GM21576 (cell line): ENCODE data around the gene DCTD.

ENCODE experiments used
- ATAC-seq: cut with Tn5 transposase; IDR thresholded peaks from one replicate; pipeline ENCODE4 v1.9.1; 2021; ENCODE audit warnings: mild to moderate bottlenecking, moderate library complexity; ENCODE audit not compliant: unreplicated experiment

The DCTD gene

DNA sequence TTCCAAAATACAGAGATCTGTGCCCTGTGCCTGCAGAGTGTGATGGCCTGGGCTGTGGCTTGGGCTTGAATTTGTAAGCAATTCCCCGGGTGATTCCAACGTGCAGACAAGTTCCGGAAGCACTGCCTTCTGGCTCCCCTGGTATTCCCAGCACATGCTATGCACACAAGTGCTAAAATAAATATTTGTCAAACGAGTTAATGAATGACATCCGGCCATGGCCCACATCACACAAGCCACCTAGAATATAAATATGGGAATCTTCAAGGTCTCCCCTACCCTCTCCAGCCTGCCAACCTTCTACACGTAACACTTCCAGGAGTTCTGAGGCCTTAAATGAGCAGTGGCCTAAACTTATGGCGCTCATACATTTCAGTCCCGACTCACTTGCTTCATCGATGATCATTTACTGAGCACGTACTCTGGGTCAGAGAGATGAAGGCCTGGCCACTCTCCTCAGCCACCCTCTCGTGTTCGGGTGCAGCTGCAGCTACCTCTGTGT lies 21.3 kb downstream of the DCTD start:
- no peak for ATAC-seq

DNA sequence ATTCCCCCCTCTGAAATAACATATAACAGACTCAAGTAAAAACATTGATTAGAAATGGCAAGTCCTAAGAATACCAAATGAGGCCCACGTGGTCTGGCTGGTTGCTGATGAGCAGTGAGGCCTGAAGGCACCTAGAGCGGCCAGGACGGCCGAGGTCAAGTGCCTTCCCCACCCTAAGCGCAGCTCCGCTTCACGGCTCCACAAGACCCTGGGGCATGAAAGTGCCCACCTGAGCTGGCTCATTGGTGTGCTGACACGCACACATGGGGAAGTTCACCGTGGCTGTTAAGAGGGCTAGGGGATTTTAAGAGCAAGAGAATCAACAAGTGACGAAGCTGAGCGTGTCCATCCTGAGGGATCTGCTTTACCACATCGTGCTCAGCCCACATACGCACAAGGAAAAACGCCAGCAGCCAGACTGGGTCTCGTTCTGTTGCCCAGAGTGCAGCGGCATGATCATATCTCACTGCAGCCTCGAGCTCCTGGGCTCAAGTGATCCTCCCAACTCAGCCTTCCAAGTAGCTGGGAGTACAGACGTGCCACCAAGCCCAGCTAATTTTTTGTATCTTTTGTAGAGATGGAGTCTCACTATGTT lies 22.4 kb downstream of the DCTD start:
- no peak for ATAC-seq

DNA sequence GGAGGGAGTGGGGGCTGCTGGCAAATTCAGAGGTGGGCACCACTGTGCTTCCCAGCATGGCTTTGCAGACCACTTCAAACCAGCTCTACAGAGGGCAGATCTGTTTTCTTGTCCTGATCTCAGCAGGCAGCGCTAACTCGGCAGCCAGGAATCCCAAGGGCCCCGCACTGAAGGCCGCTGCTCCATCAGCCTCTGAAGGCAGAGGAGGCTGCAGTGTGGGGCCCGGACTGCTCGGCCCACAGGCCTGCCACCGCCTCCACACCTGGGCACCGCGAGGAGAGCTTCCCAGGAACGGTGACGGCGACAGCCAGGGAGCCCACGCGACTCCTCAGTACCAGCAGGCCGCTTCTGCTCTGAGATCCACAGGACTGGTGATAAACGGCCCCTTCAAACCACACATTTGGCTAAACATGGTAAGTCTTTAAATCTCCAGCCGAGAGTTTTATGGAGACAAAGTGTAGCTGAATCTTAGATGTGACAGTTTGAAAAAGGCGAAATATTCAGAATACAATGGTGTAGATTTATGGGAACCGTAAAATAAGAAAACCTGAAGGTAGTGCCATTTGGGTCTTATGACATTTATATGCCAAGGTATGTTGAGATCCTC lies 23.6 kb downstream of the DCTD start:
- ATAC-seq, result no peak

DNA sequence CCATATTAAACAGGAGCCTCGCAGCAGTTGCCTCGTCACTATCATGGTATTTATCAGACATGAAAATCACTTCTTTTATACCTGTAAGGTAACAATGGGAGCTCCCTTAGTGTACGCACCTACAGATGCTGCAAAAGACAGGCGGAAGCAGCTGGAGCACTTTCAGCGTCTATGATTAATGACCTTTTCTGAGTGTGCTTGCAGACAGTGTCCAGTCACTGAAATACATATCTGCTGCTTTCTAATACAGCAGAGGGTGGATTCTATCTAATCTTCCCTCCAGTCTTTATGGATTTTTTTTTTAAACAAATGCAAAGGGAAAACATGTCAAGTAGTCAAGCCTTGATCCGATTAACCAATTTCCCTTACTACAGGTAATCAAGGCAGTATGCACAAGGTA lies 24.1 kb downstream of the DCTD start:
- no peak for ATAC-seq

DNA sequence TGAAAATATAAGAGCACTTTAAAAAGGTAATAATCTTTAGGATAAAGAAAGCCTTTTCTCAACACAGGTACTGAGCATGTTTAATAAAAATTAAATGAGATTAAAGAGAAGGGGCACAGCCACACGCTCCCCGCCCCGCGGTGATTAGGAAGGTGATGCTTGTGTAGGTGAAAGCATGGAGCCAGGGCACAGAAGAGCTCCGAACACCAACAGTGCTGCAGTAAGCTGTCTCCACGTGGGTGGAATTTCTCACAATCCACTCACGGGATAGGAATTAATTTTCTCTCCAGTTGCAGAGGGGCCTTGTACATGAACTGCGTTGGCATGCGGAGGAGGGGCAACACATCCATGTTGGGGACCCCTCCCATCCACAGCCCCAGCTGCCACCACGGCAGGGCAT lies 27.0 kb downstream of the DCTD start:
- no peak for ATAC-seq

DNA sequence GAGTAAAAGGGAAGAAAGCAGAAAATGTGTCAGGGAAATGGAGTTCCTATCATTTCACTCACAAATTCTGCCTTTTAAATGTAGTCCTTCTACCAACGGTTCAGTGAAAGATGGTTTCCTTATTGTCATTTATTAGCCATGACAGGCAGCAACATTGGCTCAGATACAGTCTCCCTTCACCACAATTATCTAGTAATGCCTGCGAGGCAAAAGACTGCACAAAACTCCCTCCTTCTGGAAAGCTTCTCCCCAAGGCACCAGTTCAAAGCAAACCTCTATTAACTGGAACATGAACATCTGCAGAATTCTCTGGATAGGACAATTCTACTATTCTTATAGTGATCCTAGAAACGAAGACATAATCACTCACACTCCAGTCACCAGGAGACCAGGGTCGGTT lies 28.3 kb downstream of the DCTD start:
- ATAC-seq, result no peak

DNA sequence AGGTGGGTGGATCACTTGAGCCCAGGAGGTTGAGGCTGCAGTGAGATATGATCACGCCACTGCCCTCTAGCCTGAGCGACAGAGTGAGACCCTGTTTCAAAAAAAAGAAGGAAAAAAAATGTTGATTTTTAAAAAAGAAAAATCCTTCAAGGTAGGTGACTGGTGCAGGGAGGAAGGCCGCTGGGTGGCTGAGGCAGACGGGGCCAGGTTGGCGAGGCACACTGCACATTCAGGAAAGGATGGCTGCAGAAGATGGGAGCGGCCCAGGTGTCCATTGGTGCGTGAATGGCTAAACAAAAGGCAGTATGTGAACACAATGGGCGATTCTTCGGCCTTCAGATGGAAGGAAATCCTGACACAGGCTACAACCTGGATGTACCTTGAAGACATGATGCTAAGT lies 30.4 kb downstream of the DCTD start:
- no peak for ATAC-seq

DNA sequence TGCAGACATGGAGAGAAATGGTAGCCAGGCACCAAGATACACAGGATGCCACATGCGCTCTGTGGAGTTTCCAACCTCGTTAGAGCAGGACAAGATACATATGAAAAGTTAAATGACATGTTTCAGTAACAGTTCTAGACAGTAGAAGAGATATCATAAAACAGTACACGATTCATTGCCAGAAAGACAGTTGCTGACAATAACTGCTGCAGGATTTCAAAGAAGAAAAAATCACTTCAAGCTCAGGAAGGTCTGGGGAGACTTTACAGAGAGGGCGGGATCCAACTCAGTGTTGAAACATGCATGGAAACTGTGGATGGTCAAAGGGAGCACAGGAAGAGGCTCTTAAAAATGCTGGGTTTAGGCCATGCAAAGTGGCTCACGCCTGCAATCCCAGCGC lies 31.0 kb downstream of the DCTD start:
- no peak for ATAC-seq

DNA sequence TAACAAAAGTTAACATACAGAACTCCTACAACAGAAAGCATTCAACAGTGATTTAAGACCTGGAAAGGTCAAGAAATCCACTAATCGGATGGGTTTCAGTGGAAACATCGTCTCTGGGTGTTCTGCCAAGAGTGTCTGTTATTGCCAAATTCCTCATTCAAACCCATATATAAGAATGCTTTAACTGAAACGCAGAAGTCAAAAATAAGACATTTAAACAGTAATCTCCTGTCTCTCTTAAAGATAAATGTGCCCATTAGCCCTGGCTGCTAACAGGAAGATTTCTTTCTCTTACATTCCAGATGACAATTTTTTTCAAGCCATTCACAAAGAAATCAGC lies 31.5 kb downstream of the DCTD start:
- ATAC-seq, result no peak

DNA sequence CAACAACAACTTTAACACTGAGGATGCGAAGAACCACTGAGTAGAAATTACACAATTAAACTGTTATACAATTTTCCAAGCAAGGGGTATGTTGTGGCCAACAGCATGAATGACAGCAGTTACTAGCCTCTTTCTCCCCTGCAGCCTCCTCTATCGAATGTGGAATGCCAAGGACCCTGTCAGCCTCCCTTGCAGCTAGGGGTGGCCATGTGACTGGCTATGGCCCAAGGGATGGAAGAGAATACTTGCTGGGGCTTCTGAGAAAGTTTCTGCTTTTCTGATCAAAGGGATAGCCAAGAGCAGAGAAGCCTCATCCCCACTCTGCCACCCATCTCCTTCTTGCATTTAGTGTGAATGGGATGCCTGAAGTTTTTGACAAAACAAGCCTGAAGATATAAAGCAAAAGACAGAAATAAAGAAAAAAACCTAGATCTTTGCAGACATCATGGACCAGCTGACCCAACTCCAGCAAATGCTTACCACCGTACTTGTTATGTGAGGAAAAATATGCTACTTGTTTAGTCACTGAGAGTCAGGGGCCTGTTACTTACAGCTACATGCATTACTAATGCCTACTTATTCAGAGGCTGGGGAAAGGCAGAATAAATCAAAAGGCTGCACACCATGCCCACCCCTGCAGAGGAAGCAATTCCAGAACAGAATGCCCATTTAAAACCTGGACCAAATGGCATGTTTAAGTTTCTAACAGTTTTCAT lies 32.0 kb downstream of the DCTD start:
- ATAC-seq, result no peak

DNA sequence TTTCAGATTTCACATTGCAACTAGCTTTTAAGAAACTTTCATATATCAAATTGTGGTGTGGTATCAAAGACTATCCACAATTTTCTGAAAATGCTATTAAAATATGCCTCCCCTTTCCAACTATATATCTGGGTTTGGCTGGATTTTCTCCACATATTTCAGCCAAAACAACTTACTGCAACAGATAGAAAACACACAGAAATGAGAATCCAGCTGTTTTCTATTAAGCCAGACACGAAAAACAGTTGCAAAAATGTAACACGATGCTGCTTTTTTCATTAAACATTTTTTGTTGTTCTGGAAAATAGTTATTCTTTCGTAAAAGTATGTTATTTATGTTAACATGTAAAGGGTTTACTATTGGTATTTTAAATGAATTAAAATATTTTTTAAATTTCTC lies 33.1 kb downstream of the DCTD start:
- no peak for ATAC-seq

DNA sequence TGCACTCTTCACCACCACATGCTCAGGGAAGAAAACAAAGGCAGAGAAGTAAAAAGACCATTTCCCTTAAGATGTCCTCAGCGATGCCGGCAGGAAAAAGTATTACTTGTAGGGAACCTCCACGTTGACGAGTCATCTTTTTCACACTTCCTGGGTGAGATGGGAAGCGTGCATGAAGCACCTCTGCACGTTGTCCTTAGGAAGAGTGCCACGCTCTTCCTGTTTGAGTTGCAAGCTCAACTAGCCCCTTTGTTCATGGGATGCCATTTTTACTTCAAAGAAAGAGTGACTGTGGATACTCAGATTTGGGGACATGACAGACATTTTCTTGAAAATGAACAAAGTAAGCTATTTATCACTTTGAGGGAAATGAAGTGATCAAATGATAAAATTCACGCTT lies 33.8 kb downstream of the DCTD start:
- ATAC-seq, result no peak

DNA sequence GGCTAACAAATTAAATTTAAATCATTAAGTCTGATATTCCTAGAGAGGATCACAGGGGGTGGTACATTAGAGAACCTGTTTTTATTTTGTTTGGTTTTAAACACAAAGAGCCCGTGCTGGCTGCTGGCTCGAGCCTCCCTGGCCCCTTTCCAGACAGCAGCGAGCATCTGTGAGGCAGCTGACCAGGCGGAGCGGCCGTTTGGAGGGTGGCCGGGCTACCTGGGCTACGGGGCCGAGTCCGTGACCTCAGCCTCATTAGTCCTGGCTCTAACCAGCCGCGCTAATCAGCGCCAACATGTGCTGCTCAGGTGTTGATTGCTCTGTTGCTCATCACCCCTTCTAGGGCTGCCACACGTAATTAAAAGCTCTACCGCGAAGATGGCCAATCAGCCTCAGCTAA lies 35.3 kb downstream of the DCTD start:
- ATAC-seq, result no peak

DNA sequence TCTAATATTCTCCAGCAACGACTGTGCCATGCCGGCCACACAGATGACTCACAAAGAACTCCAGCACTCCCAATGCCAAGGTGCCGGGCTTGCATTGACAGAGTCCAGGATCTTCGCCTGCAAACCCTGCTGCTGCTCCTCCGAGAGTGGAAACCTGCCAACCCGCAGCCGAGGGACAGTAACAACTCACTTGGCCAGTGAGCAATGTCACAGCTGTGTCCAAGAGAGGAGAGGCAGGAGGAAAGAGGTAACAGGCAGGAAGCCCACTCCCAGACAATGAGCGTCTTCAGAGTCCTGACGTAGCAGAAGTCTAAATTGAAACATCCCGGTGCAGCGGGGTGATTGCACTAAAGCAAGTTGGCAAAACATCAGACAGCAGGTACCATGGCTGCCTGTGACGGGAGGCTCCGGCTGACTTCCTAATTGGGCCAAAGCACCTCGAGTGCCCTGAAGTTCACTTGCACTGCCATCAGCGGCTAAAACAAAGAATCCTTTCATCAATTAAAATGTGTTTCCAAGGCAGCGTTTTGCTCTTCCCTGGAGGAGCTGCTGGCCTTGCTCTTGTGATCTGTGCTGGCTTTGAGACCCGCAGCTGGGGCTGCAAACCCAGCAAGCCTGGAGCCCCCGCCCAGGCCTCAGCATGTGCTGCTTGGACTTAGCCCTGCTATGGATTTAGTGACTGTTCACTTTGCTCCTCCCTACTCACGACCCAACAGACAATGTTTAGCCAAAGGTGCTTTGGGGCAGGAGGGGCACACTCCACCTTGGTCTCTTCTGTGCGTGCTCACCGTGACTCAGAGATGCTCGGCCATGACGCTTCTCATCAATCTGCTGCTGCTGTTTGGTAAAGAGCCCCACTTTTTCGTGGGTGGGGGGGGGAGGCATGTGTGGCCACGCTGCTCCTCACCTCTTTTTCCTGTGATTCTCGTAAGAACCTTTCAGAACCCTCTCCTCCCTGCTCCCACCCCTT lies 36.5 kb downstream of the DCTD start:
- ATAC-seq, result no peak

DNA sequence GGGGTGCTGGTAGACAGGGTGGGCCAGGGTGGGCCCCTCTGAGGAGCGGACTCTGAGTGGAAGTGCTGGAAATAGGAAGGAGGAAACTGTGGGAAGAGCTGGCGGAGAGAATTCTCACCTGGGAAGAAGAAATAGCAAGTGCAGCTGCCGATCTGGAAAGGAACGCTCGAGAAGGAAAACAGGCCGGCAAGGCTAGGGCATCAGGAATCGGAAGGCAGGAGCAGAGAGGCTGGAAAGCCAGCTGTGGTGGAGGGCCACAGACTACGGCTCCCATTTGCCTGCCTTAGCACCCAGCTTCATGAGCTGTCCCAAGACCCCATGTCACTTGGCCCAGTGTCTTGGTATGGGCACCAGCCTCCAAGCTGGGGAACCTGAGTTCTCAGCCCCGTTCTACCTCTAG lies 37.3 kb downstream of the DCTD start:
- no peak for ATAC-seq

DNA sequence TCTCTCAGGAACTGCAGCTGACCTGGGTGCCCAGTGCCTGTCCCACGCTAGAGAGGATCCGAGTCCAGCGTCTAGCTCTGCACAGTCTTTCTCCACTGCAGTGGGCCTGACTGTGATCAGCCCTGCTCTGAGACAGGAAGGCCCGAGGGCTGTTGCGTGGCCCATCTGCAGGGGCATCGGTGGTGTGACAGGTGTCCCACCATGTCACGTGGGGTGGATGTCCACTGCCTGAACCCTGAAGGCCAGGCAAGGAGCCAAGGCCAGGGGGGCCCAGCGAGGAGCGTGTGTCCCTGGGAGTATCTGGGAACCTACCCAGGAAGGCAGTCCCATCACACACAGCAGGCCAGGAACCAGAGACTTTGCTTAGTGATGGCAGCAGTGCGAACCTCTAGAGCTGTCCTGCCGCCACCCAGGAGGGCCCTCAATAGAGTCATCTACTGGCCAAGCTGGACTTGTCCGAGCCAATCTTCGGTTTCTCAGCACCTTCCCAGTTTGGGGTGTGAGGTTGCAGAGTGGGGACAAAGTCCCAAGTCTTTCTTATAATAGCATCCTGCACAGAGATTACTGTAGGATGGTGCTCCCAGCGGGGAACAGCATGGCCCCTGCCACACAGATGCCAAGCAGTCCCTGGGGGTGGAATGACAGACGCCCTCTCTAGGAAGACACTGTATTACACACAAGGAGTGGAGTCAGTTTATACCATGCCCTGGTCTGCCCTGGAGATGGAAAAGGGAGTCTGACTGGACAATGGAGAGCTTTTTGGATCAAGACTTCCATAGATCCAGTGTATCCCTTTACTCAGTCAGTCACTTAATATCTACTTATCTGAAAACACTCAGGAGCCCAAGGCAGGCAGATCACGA lies 38.3 kb downstream of the DCTD start:
- ATAC-seq, result no peak

DNA sequence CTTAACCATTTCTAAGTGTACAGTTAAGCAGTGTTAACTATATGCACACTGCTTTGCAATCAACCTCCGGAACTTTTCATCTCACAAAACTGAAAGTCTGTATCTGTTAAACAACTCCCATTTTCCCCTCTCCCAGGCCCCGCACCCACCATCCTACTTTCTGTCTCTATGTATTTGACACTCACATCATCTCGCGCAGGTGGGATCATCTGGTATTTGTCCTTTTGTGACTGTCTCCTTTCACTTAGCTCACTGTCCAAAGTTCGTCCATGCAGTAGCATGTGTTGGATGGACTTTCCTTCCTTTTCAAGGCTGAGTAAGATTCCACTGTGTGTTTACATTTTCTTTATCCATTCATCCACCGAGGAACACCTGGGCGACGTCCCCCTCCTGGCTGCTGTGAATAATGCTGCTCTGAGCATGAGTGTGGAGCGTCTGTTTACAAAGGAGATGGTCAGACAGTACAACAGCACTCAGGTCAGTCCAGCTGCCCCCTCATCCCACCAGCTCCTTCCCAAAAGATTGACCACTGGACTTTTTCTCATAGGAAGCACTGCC lies 39.8 kb downstream of the DCTD start:
- ATAC-seq, result no peak

DNA sequence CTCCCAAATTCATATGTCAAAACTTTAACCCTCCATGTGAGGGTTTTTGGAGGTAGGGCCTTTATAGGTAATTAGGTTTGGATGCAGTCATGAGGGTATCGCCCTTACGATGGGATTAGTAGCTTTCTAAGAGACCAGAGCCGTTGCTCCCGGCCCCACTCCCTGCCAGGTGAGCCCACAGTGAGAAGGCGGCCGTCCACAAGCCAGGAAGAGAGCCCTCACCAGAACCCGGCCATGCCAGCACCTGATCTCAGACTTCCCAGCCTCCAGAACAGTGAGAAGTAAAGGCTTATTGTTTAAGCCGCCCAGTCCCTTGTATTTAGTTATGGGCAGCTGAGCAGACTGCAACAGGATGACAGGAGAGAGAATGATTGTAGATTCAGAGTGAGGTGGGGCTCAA lies 40.8 kb downstream of the DCTD start:
- no peak for ATAC-seq

DNA sequence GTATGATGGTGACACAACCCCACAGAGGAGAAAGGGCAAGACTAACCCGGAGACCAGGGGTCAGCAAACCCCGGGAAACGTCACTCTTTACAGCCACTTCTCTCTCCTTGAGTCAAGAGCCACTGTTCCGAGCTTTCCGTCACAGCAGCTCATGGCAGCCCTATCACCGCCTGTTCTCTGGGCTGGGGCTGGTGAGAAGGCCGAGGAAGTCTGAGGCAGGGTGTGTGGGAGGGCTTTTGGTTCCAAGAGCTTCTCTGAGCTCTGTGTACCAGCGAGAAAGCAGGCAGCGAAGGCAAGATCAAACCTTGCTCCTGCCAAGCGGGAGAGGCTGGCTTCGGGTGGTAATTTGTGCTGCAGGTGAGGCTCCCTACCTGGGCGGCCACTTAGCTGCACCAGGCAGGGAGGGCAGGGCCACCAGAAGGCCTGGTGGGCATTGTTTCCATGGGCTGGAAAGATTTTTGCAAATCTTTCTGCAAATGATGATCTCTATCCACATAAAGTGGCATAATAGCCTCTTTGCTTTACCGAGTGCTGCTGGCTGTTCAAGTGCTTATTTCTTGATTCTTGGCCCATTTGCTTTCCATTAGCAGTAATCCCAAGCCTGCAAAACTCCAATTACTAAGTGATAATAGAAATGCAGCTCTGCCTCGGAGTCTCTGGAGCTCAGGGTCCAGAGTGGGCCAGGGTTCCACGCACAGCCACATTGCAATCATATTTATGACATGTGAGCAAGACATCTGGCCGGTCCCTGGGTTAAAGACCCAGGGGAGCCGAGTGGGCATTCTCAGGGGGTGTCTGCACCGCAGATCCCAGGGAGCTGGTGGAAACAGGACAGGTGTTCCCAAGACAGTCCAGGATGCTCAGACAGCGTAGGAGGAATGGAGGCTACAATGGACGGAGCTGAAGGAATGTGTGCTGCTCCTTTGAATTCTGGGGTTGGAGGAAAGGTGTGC lies 41.5 kb downstream of the DCTD start:
- no peak for ATAC-seq
